ENCODE data around the gene ZNF665. TPM values are rescaled to one million over a fixed set of nuclear protein-coding genes. Genes with fewer than 3 reads are reported as not detected.
A peak's percentile ranks its signal among the peaks of the same experiment; 100 is the strongest.

ZNF665 gene
- total RNA-seq, 2 experiments from 2014 or later = 2.1 to 3.2 TPM

- Histone ChIP-seq H3K27ac (ENCODE audit: low read depth in 1 of 2, low read length in 2 of 2) (no peak overlapping the region), H3K4me3 (ENCODE audit: low read length) (no peak overlapping the region), H3K4me1 (ENCODE audit: insufficient read depth, low read length) (no peaks in the 10 kb centered on the region), H3K36me3 (ENCODE audit: insufficient read depth, low read length) (peaks cover 25% of the 10 kb centered on the region), H3K27me3 (ENCODE audit: control insufficient read depth in 1 of 2, insufficient read depth in 2 of 2, low read length in 2 of 2) (no peaks in the 10 kb centered on the region), H3K9me3 (ENCODE audit: control insufficient read depth in 1 of 2, insufficient read depth in 1 of 2, low read length in 2 of 2) (peaks cover 34 to 90% of the 10 kb centered on the region in 2 experiments)
- TF ChIP-seq, protein P1, sequence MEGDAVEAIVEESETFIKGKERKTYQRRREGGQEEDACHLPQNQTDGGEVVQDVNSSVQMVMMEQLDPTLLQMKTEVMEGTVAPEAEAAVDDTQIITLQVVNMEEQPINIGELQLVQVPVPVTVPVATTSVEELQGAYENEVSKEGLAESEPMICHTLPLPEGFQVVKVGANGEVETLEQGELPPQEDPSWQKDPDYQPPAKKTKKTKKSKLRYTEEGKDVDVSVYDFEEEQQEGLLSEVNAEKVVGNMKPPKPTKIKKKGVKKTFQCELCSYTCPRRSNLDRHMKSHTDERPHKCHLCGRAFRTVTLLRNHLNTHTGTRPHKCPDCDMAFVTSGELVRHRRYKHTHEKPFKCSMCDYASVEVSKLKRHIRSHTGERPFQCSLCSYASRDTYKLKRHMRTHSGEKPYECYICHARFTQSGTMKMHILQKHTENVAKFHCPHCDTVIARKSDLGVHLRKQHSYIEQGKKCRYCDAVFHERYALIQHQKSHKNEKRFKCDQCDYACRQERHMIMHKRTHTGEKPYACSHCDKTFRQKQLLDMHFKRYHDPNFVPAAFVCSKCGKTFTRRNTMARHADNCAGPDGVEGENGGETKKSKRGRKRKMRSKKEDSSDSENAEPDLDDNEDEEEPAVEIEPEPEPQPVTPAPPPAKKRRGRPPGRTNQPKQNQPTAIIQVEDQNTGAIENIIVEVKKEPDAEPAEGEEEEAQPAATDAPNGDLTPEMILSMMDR (IDR thresholded peaks at IDR 0.05) = no peak
- H3K4me3 Mint-ChIP-seq = no peak overlapping the region
- ATAC-seq (ENCODE audit: poor library complexity) = no peak
- H3K4me1 Mint-ChIP-seq (ENCODE audit: low read depth) = no peaks in the 10 kb centered on the region
- CTCF ChIA-PET = no interaction called here
- no peak overlapping the region for H3K27ac Mint-ChIP-seq
- H3K36me3 Mint-ChIP-seq (ENCODE audit: low read depth) = peaks cover 71% of the 10 kb centered on the region
- no peaks in the 10 kb centered on the region for H3K27me3 Mint-ChIP-seq
- peaks cover 20% of the 10 kb centered on the region for H3K9me3 Mint-ChIP-seq
- POLR2A ChIA-PET = no interaction called here
- DNase-seq = no peak
- intact Hi-C loops (cut with DNase I, micrococcal nuclease) = loop anchor here in 1 of 2 experiments (10.0 kb wide), 1 partner anchor 66 kb away; no protein-coding TSS in a partner anchor
These were observed 52.8 kb downstream of the ZNF665 start for GRCh38 chr19:53140351-53140750.

- Mint-ChIP-seq H3K4me1 (ENCODE audit: low read depth) (peaks cover 15% of the 10 kb centered on the region), H3K27ac (no peak overlapping the region), H3K4me3 (no peak overlapping the region), H3K36me3 (ENCODE audit: low read depth) (peaks cover 60% of the 10 kb centered on the region), H3K27me3 (no peaks in the 10 kb centered on the region), H3K9me3 (peaks cover 15% of the 10 kb centered on the region)
- Histone ChIP-seq H3K36me3 (ENCODE audit: insufficient read depth, low read length) (peaks cover under 1% of the 10 kb centered on the region), H3K4me1 (ENCODE audit: insufficient read depth, low read length) (peaks cover 14% of the 10 kb centered on the region), H3K9me3 (ENCODE audit: control insufficient read depth in 1 of 2, insufficient read depth in 1 of 2, low read length in 2 of 2) (peaks cover 49 to 86% of the 10 kb centered on the region in 2 experiments), H3K27me3 (ENCODE audit: control insufficient read depth in 1 of 2, insufficient read depth in 2 of 2, low read length in 2 of 2) (peaks cover 0 to 6% of the 10 kb centered on the region in 2 experiments), H3K27ac (ENCODE audit: low read depth in 1 of 2, low read length in 2 of 2) (no peak overlapping the region), H3K4me3 (ENCODE audit: low read length) (no peak overlapping the region)
- TF ChIP-seq, protein P1 (IDR thresholded peaks at IDR 0.05) = no peak
- ChIA-PET POLR2A (no interaction called here), CTCF (no interaction called here)
- intact Hi-C loops (cut with DNase I, micrococcal nuclease) = no loop called here
- DNase-seq (no peak), ATAC-seq (ENCODE audit: poor library complexity) (no peak)
These were observed 56.7 kb downstream of the ZNF665 start for GRCh38 chr19:53136432-53136831.

DNA sequence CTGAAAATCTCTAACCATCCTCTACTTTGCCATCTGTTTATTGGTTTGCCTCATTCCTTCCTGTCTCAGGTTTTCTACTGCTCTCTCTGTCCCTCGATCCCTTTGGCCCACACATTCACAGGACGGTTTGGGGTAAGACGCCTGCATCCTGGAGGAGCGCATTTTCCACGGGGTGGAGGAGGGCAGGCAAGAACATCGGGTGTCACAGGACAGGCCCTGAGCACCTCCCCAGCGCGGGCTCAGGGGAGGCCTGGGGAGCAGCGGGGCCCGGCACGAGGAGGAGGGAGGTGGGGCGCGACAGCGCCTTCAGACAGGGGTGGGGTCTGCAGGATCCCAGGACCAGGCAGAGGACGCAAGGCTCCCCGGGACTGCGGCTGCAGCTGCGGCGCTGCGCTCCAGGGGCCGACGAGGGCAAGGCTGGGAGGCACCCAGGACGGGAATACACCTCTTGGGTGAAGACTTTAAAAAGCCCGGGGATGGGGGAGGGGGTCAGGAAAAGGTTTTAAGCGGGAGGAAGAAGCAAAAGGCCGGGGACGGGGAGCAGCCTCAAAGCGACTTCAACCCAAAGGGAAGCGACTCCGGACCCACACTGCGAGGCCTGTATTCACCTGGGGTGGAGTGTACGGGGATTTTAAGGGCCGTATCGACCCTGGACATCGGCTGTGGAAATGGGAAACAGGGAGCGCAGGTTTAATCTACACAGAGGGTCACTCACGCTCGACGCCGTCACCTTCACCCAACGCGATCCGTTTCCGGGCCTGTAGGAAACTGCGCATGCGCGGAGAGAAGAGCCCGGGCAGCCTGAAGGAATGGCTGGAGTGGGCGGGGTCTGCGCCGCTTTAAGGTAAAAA lies 60.8 kb downstream of the ZNF665 start, which contains the start of gene ZNF415:
ZNF415 (minus strand) TSS at position 770 of the 851 bp plus-strand sequence. CDS start 10,234 bp downstream, outside the sequence.
- peak within 1 kb of the TSS; percentile 54 for H3K4me3 ChIP-seq (ENCODE audit: low read length)

More for the DNA sequence above, 60.8 kb downstream of the ZNF665 start, which contains the start of gene ZNF415:
- Mint-ChIP-seq H3K27ac (peak within 1 kb of the TSS; percentile 51), H3K4me1 (ENCODE audit: low read depth) (peaks cover 25% of the 10 kb centered on the region), H3K27me3 (no peaks in the 10 kb centered on the region), H3K36me3 (ENCODE audit: low read depth) (peaks cover 61% of the 10 kb centered on the region), H3K9me3 (peaks cover 14% of the 10 kb centered on the region), H3K4me3 (peak within 1 kb of the TSS; percentile 88)
- H3K9me3 ChIP-seq (ENCODE audit: control insufficient read depth in 1 of 2, insufficient read depth in 1 of 2, low read length in 2 of 2) = peaks cover 45 to 48% of the 10 kb centered on the region in 2 experiments
- TF ChIP-seq, protein P1 (IDR thresholded peaks at IDR 0.05) = no peak
- H3K27ac ChIP-seq (ENCODE audit: low read depth in 1 of 2, low read length in 2 of 2) = no peak within 1 kb of the TSS
- ChIA-PET POLR2A (no interaction called here), CTCF (no interaction called here)
- DNase-seq = peak in 12 of 14 experiments; percentile 2 to 65 (median 36)
- H3K27me3 ChIP-seq (ENCODE audit: control insufficient read depth in 1 of 2, insufficient read depth in 2 of 2, low read length in 2 of 2) = peaks cover 0 to 8% of the 10 kb centered on the region in 2 experiments
- ATAC-seq (ENCODE audit: poor library complexity) = peak; percentile 74
- H3K4me1 ChIP-seq (ENCODE audit: insufficient read depth, low read length) = peaks cover 14% of the 10 kb centered on the region
- H3K36me3 ChIP-seq (ENCODE audit: insufficient read depth, low read length) = no peaks in the 10 kb centered on the region
- intact Hi-C loops (cut with DNase I, micrococcal nuclease) = loop anchor here in 1 of 2 experiments (2.0 kb wide), 1 partner anchor 30 kb away; the partner anchor contains the start of gene ZNF160
